Panc1 (cell line): Measurements from ENCODE around the gene SLC4A2.

Experiments used
- CTCF ChIP-seq: fragments of 450-650 bp; IDR thresholded peaks from 2 replicates; pipeline ENCODE4 v1.5.1; 2017; ENCODE audit warnings: mild to moderate bottlenecking
- POLR2AphosphoS5 ChIP-seq: IDR thresholded peaks from 2 replicates; pipeline ENCODE4 v1.6.1; 2012; ENCODE audit warnings: mild to moderate bottlenecking, low read depth, low read length, moderate library complexity
- SIN3A ChIP-seq: IDR thresholded peaks from 2 replicates; pipeline ENCODE4 v1.6.1; 2012; ENCODE audit warnings: low read depth, mild to moderate bottlenecking, low read length, moderate library complexity, borderline replicate concordance; ENCODE audit not compliant: insufficient read depth
- TCF7L2 ChIP-seq: IDR thresholded peaks from 2 replicates; pipeline ENCODE4 v1.6.1; 2011; ENCODE audit warnings: mild to moderate bottlenecking, low read depth, low read length, inconsistent platforms
- TF ChIP-seq, protein P1 (sequence below), 2 experiments: IDR thresholded peaks; 2 replicates each; pipeline ENCODE4 v1.6.1; 2011 to 2012; ENCODE audit warnings: low read depth in 2 of 2, control low read depth in 1 of 2, low read length in 1 of 2, mild to moderate bottlenecking in 1 of 2, moderate library complexity in 1 of 2; ENCODE audit not compliant: insufficient read depth in 1 of 2

DNA sequence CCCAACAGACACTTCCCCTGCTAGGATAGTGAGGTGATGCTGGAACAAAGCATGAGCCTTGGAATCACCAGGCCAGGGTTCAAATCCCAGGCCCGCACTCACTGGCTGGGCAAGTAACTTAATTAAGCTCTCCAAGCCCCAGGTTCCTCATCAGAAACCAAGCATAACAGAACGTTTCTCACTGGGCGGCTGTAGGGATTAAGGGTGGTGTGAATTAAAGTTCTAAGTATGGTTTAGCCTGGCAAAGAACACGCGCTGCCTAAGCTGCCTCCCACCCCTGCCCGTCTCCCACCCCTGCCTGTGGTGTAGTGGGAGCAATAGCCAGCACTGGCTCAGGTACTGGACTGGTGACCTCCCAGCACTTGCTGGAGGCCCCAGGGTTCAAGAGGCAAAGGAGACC, 5.6 kb downstream of the SLC4A2 start:
- TF ChIP-seq CTCF: no peak
- TF ChIP-seq TCF7L2: no peak
- TF ChIP-seq POLR2AphosphoS5: no peak
- TF ChIP-seq SIN3A: no peak
- TF ChIP-seq, protein P1, sequence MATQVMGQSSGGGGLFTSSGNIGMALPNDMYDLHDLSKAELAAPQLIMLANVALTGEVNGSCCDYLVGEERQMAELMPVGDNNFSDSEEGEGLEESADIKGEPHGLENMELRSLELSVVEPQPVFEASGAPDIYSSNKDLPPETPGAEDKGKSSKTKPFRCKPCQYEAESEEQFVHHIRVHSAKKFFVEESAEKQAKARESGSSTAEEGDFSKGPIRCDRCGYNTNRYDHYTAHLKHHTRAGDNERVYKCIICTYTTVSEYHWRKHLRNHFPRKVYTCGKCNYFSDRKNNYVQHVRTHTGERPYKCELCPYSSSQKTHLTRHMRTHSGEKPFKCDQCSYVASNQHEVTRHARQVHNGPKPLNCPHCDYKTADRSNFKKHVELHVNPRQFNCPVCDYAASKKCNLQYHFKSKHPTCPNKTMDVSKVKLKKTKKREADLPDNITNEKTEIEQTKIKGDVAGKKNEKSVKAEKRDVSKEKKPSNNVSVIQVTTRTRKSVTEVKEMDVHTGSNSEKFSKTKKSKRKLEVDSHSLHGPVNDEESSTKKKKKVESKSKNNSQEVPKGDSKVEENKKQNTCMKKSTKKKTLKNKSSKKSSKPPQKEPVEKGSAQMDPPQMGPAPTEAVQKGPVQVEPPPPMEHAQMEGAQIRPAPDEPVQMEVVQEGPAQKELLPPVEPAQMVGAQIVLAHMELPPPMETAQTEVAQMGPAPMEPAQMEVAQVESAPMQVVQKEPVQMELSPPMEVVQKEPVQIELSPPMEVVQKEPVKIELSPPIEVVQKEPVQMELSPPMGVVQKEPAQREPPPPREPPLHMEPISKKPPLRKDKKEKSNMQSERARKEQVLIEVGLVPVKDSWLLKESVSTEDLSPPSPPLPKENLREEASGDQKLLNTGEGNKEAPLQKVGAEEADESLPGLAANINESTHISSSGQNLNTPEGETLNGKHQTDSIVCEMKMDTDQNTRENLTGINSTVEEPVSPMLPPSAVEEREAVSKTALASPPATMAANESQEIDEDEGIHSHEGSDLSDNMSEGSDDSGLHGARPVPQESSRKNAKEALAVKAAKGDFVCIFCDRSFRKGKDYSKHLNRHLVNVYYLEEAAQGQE (IDR thresholded peaks at IDR 0.05; ENCODE audit: insufficient read depth in 1 of 2, low read depth in 2 of 2, low read length in 1 of 2): no peak
